HepG2 (cell line): ENCODE results near the gene POLDIP3. TPM values are rescaled to one million over a fixed set of nuclear protein-coding genes. Genes with fewer than 3 reads are reported as not detected.

Source experiments
- ARHGAP35 ChIP-seq: sonication (generic); formaldehyde crosslinking; IDR thresholded peaks from 2 replicates; pipeline ENCODE4 v1.9.0; 2022; ENCODE audit warnings: mild to moderate bottlenecking, inconsistent platforms, moderate library complexity, missing genetic modification reagents, borderline replicate concordance
- EP300 ChIP-seq, 3 experiments: sonication (generic) in 1 of 3; formaldehyde crosslinking in 1 of 3; IDR thresholded peaks; 2 replicates each; pipeline versions ENCODE4 v1.5.1 to v1.6.1; 2011 to 2020; ENCODE audit warnings: low read depth in 2 of 3, low read length in 2 of 3, borderline replicate concordance in 1 of 3, improper control_type of control experiment in 1 of 3, mild to moderate bottlenecking in 1 of 3, missing genetic modification reagents in 1 of 3, moderate library complexity in 1 of 3
- FLYWCH1 ChIP-seq: sonication (generic); formaldehyde crosslinking; IDR thresholded peaks from 2 replicates; pipeline ENCODE4 v1.8.1; 2023; ENCODE audit warnings: mild to moderate bottlenecking, missing genetic modification reagents
- HHEX ChIP-seq: IDR thresholded peaks from 2 replicates; pipeline ENCODE4 v1.6.1; 2016; ENCODE audit warnings: control low read depth
- HMG20A ChIP-seq: IDR thresholded peaks from 2 replicates; pipeline ENCODE4 v1.6.1; 2016; ENCODE audit warnings: borderline replicate concordance
- KDM5A ChIP-seq: fragments of 200-600 bp; sonication (generic); IDR thresholded peaks from 2 replicates; pipeline ENCODE4 v1.7.0; 2018; ENCODE audit warnings: antibody characterized with exemption, mild to moderate bottlenecking, low read length, borderline replicate concordance
- MXD3 ChIP-seq: IDR thresholded peaks from 2 replicates; pipeline ENCODE4 v1.6.1; 2016; ENCODE audit warnings: mild to moderate bottlenecking, missing biosample characterization, missing genetic modification reagents
- MXI1 ChIP-seq: IDR thresholded peaks from 3 replicates; pipeline ENCODE4 v1.6.1; 2012; ENCODE audit warnings: low read depth, low read length, inconsistent platforms, borderline replicate concordance
- MZF1 ChIP-seq: sonication (generic); formaldehyde crosslinking; IDR thresholded peaks from 2 replicates; pipeline ENCODE4 v1.8.1; 2023; ENCODE audit warnings: mild to moderate bottlenecking, missing genetic modification reagents, borderline replicate concordance
- PCBP1 ChIP-seq: fragments of 200-400 bp; formaldehyde crosslinking; IDR thresholded peaks from 2 replicates; pipeline ENCODE4 v1.6.1; 2017; ENCODE audit warnings: mild to moderate bottlenecking, low read depth, low read length, borderline replicate concordance
- RXRB ChIP-seq: IDR thresholded peaks from 2 replicates; pipeline ENCODE4 v1.6.1; 2016; ENCODE audit warnings: borderline replicate concordance, missing genetic modification reagents, missing compliant biosample characterization
- SKI ChIP-seq: fragments of 450-650 bp; IDR thresholded peaks from one replicate; pipeline ENCODE4 v1.6.1; 2018; ENCODE audit warnings: mild to moderate bottlenecking; ENCODE audit not compliant: partially characterized antibody
- SMAD3 ChIP-seq: sonication (generic); formaldehyde crosslinking; IDR thresholded peaks from 2 replicates; pipeline ENCODE4 v1.4.0; 2020; ENCODE audit warnings: missing genetic modification reagents
- ZBTB1 ChIP-seq: sonication (generic); formaldehyde crosslinking; IDR thresholded peaks from 2 replicates; pipeline ENCODE4 v1.4.0; 2020; ENCODE audit warnings: missing genetic modification reagents, borderline replicate concordance
- ZKSCAN5 ChIP-seq: sonication (generic); formaldehyde crosslinking; IDR thresholded peaks from 2 replicates; pipeline ENCODE4 v1.5.1; 2020; ENCODE audit warnings: mild to moderate bottlenecking, missing genetic modification reagents
- ZMYM4 ChIP-seq: sonication (generic); formaldehyde crosslinking; IDR thresholded peaks from 2 replicates; pipeline ENCODE4 v1.8.1; 2023; ENCODE audit warnings: mild to moderate bottlenecking, missing genetic modification reagents
- ZNF121 ChIP-seq: sonication (generic); formaldehyde crosslinking; IDR thresholded peaks from 2 replicates; pipeline ENCODE4 v1.5.0; 2020; ENCODE audit warnings: mild to moderate bottlenecking, missing genetic modification reagents
- ZNF460 ChIP-seq: sonication (generic); formaldehyde crosslinking; IDR thresholded peaks from 2 replicates; pipeline ENCODE4 v1.5.1; 2020; ENCODE audit warnings: missing genetic modification reagents, mild to moderate bottlenecking, borderline replicate concordance
- ZNF556 ChIP-seq: sonication (generic); formaldehyde crosslinking; IDR thresholded peaks from 2 replicates; pipeline ENCODE4 v1.4.0; 2020; ENCODE audit warnings: mild to moderate bottlenecking, missing genetic modification reagents, borderline replicate concordance
- ZNF660 ChIP-seq: sonication (generic); formaldehyde crosslinking; IDR thresholded peaks from 2 replicates; pipeline ENCODE4 v1.5.1; 2020; ENCODE audit warnings: mild to moderate bottlenecking, low read depth, missing genetic modification reagents, borderline replicate concordance
- polyA plus RNA-seq, 8 experiments: library from polyadenylated mRNA; depleted of rRNA in 3 of 8; stranded (reverse) in 7 of 8; unstranded in 1 of 8; fragments of >200 nt; fragmentation: Illumina TruSeq in 4 of 8; extraction: Trizol in 4 of 8; gene quantifications; 2 replicates each; pipeline versions ENCODE4 v1.2.1 to v1.2.3, GENCODE V29; 2011 to 2016; ENCODE audit warnings: low read depth in 4 of 8, missing spikeins in 1 of 8, mixed read lengths in 1 of 8; ENCODE audit not compliant: insufficient read depth in 1 of 8
- total RNA-seq, 5 experiments: library from RNA; depleted of rRNA; stranded (reverse); fragments of >200 nt; fragmentation: Illumina TruSeq; extraction: Trizol; gene quantifications; 2 replicates each; pipeline ENCODE4 v1.2.3, GENCODE V29; 2016; ENCODE audit warnings: low read depth in 1 of 5
- TF ChIP-seq, protein P1 (sequence below): sonication (generic); formaldehyde crosslinking; IDR thresholded peaks from 2 replicates; pipeline ENCODE4 v1.4.0; 2020; ENCODE audit warnings: missing genetic modification reagents

The POLDIP3 gene
- total and polyA plus RNA-seq, 2 of the 13 experiments (the other 11 are each of a cell fraction or from before 2014, with no cell fraction given), result 45.8 to 47.4 TPM

DNA sequence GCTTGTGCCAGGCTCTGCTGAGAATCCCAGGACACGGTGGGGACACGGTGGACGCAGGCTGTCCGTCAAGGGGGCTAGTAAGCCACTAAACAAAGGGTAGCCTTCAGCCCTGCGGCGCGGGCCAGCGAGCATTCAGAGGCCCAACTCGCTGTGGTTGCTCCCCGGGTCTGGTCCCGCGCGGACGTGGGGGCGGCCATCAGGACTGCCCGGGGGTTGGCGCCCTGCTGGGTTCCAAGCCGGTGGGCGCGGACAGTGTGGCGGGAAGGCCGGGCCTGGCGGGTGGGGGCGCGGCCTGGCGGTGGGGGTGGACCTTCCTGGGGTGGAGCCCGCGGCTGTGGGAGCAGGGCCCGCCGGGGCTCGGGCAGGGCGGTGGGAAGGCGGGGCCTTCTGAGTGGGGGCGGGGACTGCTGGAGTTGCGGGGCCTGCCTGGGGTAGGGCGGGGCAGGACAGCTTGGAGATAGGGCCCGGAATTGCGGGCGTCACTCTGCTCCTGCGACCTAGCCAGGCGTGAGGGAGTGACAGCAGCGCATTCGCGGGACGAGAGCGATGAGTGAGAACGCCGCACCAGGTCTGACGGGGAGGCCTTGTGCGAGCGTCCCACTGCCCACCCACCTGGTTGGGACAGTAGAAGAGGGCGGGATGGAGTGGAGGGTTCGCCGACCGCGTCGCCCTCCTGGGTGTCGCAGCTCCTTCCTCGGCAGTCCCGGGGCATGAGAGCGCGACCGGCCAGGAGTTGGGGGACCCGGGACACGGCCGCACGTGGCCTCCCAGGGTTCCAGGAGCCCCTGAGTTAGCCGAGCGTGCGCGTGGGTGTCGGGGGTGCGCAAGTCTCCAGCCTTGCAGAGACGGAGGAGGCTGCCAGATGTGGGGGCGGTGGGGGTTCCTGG lies 61.0 kb downstream of the POLDIP3 start, which contains the start of gene SERHL2 (continued):
- TF ChIP-seq, protein P1, sequence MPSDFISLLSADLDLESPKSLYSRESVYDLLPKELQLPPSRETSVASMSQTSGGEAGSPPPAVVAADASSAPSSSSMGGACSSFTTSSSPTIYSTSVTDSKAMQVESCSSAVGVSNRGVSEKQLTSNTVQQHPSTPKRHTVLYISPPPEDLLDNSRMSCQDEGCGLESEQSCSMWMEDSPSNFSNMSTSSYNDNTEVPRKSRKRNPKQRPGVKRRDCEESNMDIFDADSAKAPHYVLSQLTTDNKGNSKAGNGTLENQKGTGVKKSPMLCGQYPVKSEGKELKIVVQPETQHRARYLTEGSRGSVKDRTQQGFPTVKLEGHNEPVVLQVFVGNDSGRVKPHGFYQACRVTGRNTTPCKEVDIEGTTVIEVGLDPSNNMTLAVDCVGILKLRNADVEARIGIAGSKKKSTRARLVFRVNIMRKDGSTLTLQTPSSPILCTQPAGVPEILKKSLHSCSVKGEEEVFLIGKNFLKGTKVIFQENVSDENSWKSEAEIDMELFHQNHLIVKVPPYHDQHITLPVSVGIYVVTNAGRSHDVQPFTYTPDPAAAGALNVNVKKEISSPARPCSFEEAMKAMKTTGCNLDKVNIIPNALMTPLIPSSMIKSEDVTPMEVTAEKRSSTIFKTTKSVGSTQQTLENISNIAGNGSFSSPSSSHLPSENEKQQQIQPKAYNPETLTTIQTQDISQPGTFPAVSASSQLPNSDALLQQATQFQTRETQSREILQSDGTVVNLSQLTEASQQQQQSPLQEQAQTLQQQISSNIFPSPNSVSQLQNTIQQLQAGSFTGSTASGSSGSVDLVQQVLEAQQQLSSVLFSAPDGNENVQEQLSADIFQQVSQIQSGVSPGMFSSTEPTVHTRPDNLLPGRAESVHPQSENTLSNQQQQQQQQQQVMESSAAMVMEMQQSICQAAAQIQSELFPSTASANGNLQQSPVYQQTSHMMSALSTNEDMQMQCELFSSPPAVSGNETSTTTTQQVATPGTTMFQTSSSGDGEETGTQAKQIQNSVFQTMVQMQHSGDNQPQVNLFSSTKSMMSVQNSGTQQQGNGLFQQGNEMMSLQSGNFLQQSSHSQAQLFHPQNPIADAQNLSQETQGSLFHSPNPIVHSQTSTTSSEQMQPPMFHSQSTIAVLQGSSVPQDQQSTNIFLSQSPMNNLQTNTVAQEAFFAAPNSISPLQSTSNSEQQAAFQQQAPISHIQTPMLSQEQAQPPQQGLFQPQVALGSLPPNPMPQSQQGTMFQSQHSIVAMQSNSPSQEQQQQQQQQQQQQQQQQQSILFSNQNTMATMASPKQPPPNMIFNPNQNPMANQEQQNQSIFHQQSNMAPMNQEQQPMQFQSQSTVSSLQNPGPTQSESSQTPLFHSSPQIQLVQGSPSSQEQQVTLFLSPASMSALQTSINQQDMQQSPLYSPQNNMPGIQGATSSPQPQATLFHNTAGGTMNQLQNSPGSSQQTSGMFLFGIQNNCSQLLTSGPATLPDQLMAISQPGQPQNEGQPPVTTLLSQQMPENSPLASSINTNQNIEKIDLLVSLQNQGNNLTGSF (CRISPR knock-in tag), result no peak; the same call in 1 of the 2 replicates
- TF ChIP-seq MXD3, result 0 out of 2 replicates have a peak, but pooled peaks have one; percentile 26
- TF ChIP-seq ARHGAP35, result 0 out of 2 replicates have a peak, but pooled peaks have one; percentile 24
- TF ChIP-seq ZNF556 (CRISPR knock-in tag), result 0 out of 2 replicates have a peak, but pooled peaks have one; percentile 59
- TF ChIP-seq SMAD3 (CRISPR knock-in tag), result no peak
- no peak for TF ChIP-seq ZKSCAN5 (CRISPR knock-in tag)
- TF ChIP-seq EP300 (IDR thresholded peaks at IDR 0.05; ENCODE audit: low read depth in 2 of 2, low read length in 2 of 2), result no peak
- TF ChIP-seq EP300 (CRISPR knock-in tag; IDR thresholded peaks at IDR 0.05; ENCODE audit: borderline replicate concordance), result no peak
- peak; percentile 26; the same call in 1 of the 2 replicates for TF ChIP-seq RXRB (CRISPR knock-in tag)
- no peak for TF ChIP-seq ZBTB1
- no peak for TF ChIP-seq FLYWCH1
- TF ChIP-seq MZF1 (CRISPR knock-in tag), result no peak
- TF ChIP-seq PCBP1, result no peak
- TF ChIP-seq ZNF460, result 0 out of 2 replicates have a peak, but pooled peaks have one; percentile 46
- no peak for TF ChIP-seq ZNF660 (CRISPR knock-in tag)
- no peak for TF ChIP-seq HHEX (CRISPR knock-in tag)
- TF ChIP-seq HMG20A (CRISPR knock-in tag), result no peak
- peak; percentile 60; the same call in 1 of the 2 replicates for TF ChIP-seq ZNF121 (CRISPR knock-in tag)
- TF ChIP-seq KDM5A, result no peak
- TF ChIP-seq ZMYM4 (CRISPR knock-in tag), result peak; percentile 39; the same call in 1 of the 2 replicates
- TF ChIP-seq MXI1, result peak; percentile 34; the same call in 1 of the 3 replicates
- TF ChIP-seq SKI, result no peak
